ENCODE measurements around the gene LAMA1.

Gene LAMA1

DNA sequence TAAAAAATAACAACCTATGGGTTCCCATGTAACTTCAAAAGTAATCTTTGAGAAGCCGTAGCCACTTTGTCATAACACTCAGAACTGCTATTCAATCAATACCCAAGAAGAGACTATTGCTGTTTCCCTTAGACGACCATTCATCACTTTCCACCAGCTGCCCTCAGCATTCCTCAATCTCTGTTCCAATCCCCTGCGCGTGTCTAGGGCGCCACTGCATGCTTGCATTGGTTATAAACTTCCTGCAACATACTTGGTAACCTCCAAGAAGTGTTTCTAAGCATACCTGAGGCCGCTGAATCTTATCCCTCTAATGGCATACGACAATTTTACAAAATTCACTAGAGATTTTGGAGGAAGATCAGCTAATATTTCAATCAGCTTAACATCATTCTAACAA, 134.2 kb downstream of the LAMA1 start:
- DNase-seq: no peak

DNA sequence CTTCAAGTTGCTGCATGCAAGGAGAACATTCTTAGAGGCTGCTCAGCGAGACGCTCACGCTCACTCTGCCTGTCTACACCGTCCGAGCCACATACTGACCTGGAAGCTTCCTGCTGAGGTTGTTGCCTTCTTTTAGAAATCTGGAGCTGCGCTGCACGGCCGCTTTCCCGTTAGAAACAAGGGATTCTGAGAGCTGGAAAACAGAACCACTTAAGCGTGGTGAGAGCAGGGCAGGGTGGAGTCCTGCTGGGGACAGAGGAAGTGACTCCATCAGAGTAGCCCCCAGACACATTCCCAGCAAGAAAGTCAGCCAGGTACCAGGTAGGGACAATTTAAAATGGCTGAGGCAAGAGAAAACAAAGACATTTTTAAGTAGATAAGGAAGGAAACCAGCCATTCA, 135.2 kb downstream of the LAMA1 start:
- no peak for DNase-seq

DNA sequence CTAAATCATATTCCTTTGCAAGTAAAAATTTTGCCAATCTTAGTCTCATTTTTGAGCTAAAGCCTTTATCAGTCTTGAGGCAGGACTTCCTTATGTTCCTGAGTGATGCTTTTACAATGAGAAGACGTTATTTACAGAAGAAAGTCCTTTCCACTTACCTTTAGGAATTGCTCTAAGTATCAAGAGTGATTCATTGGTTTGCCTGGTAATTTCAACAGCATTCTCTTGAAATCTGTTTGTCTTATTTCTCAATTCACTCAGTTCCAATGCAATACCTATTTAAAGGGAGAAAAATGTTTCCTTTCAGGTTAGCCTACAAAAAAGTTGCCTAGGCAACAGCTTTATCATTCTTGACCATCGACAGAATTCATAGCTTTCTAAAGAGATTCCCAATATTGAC, 137.2 kb downstream of the LAMA1 start:
- no peak for DNase-seq

GRCh38 chr18:6979954-6980353, 137.6 kb downstream of the LAMA1 start:
- DNase-seq: no peak

DNA sequence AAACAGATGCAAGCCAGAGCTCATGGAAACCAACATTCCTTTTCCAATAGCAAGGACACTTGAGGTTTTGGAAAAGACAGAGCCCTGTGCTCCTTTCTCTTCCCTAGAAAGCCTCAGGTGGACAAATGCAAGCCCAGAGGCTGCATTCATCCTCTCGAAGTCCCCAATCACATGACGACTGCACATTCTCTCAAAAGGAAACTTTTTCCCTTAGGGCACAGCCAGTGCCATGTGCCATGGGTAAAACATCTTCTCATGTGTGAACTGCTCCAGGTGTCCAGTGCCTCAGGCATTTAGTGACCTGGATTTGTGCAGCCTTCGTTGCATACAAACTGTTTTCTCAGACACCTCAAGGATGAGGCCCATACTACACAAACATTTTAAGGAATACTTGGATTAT, 140.7 kb downstream of the LAMA1 start:
- no peak for DNase-seq

GRCh38 chr18:6975084-6975483, 142.5 kb downstream of the LAMA1 start:
- DNase-seq: no peak

DNA sequence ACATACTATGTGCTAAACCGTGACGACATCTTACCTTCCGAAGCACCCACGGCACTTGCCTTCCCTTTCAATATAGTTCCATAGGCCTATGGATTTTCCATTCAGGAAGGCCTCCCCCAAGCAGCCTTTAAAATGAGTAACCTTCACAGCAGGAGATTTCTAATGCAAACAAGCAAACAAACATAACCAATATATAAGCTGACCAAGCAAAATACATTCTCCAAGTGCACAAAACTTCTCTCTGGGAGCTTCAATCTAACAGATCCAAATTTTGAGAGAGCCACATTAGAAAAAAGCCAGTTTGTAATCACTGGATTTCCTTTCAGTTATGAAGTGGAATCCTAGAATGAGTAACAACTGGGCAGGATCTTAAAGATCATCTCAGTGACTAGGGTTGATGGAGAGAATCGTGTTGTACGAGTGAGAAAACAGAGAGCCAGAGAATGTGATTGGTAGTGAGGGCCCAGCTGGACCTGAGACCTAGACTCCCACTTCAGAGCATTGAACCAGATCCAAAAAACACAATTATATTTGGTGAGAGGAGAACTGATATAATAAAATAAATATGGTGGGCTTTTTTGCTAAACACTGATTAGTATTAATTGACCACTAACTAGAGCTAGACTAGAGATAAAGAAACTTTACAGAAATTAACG, 145.6 kb downstream of the LAMA1 start:
- no peak for DNase-seq

GRCh38 chr18:6963452-6964097, 154.0 kb downstream of the LAMA1 start:
- DNase-seq: no peak

- no peak for DNase-seq
These were observed 154.8 kb downstream of the LAMA1 start for GRCh38 chr18:6962571-6963451.

DNA sequence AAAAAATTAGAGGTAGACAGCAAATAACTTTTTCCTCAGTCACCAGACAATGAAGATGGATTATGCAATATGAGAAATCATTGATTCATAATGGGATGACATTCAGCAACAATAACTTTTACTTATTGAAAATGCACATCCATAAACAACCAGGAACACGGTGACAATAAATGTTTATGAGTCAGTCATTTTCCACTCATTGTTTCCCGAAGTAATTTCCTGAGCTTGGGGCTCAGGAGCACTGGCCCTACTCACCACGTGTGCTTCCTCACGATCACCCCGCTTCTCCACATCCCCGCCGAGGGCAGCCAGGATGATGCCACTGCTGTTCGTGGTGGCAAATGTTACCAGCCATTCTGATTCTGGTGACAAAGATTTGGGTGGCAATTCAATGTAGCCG, 156.3 kb downstream of the LAMA1 start:
- DNase-seq: no peak

DNA sequence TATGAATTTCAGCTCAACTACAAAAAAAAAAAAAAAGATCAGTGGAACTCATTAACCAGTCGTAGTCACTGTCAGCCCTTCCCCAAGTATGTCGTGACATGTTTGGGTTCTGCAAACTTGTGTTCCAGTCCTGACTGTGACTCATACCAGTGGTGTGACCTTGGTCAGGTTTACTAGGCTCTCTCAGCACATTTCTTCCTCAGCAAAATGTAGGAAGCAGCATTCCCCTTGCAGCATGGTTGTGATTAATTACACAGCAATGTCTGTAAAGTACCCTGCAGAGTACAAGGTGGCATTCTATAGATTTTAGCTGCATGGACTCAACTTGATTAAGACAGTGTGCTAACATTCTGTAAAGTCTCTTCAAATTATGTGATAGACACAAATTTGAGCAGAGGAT, 156.9 kb downstream of the LAMA1 start:
- DNase-seq: no peak

DNA sequence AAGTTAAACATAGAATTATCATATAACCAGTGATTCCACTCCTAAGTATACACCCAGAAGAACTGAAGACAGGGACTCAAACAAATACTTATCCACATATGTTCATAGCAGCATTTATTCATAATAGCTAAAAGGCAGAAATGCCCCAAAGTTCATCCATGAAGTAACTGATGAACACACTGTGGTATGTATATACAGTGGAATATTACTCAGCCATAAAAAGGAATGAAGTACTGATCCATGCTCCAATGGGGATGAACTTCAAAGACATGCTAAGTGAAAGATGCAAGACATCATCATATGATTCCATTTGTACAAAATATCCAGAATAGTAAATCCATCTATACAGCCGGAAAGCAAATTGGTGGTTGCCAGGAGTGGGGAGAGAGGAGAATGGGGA, 157.5 kb downstream of the LAMA1 start:
- no peak for DNase-seq

- DNase-seq: no peak
These were observed 158.5 kb downstream of the LAMA1 start for GRCh38 chr18:6959110-6959509.

DNA sequence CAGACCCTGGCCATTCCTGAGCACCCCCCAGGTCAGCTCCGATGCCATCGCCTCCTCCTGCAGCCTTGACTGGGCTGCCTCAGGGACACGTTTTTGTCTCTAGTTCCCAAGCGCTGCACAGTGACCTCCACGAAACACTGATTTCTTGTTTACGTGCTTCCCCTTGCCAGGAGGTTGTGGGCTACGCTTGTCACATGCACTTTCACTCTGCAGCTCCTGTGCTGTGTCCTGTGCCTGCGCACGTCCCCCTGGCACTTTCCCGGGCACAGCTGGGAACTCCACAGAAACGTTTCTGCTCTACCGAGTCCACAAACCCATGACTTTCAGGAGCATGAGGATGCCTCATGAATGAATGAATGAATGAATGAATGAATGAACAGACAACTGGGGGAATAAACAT, 160.6 kb downstream of the LAMA1 start:
- DNase-seq: no peak

DNA sequence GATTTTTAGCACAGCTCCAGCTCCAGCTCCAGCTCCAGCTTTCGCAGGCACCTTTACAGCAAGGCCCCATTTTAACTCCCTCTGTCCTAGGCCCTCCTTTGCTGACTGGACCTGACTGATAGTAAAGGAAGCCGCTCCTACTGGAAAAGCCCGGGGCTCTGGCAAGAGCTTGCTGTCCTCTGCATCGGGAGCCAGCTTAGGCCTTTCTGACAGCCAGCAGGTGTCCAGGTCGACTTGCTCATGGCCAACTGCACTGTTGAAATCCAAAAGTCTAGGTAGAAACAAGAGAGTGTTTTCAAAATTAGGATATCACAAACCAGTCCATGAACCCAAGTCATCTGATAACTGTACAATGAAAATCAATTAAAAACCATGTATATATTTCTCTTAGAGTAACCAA, 161.1 kb downstream of the LAMA1 start:
- DNase-seq: no peak

DNA sequence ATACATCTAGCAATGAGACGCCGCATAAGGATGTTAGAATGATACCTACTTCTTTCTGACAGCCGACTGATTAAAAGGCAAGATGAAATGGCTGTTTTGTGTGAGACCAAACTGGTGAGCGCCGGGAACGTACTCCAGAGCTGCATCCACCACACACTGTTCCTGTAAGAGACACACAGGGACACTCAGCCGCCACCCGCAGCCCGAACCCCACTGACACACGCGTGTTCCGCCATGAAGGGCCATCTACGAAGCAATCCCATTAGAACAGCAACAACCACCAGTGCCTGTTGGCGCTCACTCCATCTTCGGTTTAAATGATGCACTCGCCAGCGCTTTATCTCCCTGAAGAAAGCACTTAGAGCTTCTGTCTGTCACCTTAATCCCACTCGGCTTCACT, 162.3 kb downstream of the LAMA1 start:
- no peak for DNase-seq

DNA sequence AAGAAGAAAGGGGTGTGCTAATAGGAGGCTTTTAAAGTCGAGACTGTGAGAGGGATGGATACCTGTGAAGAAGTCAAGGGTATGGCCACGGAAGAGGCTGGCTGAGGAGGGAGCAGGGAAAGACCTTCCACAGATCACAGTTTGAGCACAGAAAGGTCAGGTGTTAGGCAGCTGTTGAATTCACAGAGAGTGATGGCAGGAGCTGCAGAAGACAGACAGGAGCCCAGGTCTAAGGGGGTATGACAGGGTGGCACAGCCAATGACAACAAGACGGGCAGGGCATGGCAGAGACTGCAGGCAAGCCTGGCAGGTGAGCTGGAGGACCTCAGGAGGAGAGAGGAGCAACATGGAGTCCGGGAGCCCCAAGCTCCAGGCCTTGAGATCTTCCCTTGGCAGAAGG, 163.1 kb downstream of the LAMA1 start:
- DNase-seq: no peak

- DNase-seq: no peak
These were observed 166.1 kb downstream of the LAMA1 start for GRCh38 chr18:6951336-6952090.

DNA sequence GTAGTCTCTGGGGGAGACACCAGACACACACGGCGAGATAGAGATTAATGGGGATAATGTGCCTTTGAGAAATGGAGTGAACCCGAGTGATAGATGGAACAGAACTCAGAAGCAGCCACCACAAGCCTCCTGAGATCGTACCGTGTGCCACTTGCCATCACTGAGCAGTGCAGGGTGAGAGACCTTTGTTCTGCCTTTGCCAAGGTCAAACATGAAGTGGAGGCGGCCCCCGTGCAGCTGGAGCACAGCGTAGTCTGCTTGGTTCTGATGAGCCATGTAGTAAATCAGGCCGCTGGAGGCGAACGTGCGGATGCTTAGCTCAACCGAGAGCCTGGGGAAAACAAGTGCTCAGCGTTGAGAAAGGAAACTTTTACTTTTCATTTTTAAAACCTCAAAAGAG, 167.0 kb downstream of the LAMA1 start:
- DNase-seq: no peak

GRCh38 chr18:6949800-6950586, 167.6 kb downstream of the LAMA1 start:
- DNase-seq: no peak

DNA sequence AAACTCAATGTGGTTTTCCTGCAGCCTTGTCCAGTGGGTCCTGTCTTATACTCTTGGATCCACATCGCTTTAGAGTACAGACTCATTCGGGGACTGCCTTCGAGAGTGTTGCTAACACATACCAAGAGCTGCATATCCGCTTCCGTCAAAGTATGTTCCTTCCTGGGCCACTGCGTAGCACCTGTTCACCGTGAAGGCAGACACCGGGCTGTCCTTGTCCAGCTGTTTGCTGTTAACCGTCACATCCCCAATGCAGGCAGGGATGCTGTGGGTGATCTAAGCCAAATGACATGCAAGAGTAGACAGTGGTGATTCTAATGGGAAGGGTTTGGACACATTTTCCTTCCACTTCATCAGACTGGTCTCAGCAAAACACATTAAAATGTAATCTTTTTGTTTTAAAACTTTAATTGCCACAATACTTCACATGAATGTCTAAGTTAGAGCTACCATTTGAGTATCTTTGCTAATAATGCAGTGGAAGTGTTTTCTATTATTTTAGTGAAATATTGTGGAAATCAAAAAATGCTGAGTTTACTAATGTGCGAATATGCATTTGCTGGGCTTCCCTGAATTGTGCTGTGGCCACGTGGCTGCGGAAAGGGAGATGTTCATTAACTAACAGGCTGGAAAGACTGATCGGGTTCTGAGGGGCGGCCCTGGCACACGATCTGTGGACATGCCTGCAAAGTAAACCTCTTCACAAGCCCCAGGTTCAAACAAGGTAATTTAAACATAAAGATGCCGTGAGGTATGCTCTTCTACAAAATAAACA, 169.1 kb downstream of the LAMA1 start:
- no peak for DNase-seq

Data from NCI-H524 treated with DMSO at 0.1 percent for 48 hours (cell line).